Sigmoid colon (tissue), 4 donors: ENCODE data around the gene ATF7IP.

Experiments used
- CTCF ChIP-seq, 4 experiments: fragments of 450-650 bp in 3 of 4; fragments of 200-600 bp in 1 of 4; IDR thresholded peaks; one replicate each; pipeline ENCODE4 v1.5.1; 2016 to 2019; ENCODE audit warnings: antibody characterized with exemption in 4 of 4, mild to moderate bottlenecking in 3 of 4, moderate library complexity in 2 of 4
- EP300 ChIP-seq, 4 donors: sonication (generic); formaldehyde crosslinking; IDR thresholded peaks; one replicate each; pipeline ENCODE4 v1.6.1; 2017; ENCODE audit warnings: antibody characterized with exemption in 4 of 4
- POLR2A ChIP-seq, 2 donors: fragments of 450-650 bp; IDR thresholded peaks; one replicate each; pipeline ENCODE4 v1.6.1; 2016; ENCODE audit warnings: antibody characterized with exemption in 2 of 2, mild to moderate bottlenecking in 2 of 2, moderate library complexity in 2 of 2

GRCh38 chr12:14454098-14454907 is 88.8 kb downstream of the ATF7IP start:
- peak in 1 of 4 experiments; percentile 18 for TF ChIP-seq CTCF (IDR thresholded peaks at IDR 0.05)
- TF ChIP-seq POLR2A (IDR thresholded peaks at IDR 0.05) = no peak
- no peak for TF ChIP-seq EP300 (IDR thresholded peaks at IDR 0.05)
